GDM1 (cell line): Measurements from ENCODE around the gene DLG2.

Source experiments
- DNase-seq: peaks from one replicate; lab custom pipeline; 2025; lab: John Stamatoyannopoulos, UW

The DLG2 gene

GRCh38 chr11:84097186-84097585, 1530.0 kb downstream of the DLG2 start:
- no peak for DNase-seq

GRCh38 chr11:84091212-84091986, 1535.7 kb downstream of the DLG2 start:
- no peak for DNase-seq

GRCh38 chr11:84089072-84090057, 1537.8 kb downstream of the DLG2 start:
- no peak for DNase-seq

- no peak for DNase-seq
These were observed 1555.3 kb downstream of the DLG2 start for GRCh38 chr11:84071851-84072250.

- no peak for DNase-seq
These were observed 1558.1 kb downstream of the DLG2 start for GRCh38 chr11:84069048-84069447.

- no peak for DNase-seq
These were observed 1565.4 kb downstream of the DLG2 start for GRCh38 chr11:84061726-84062125.

GRCh38 chr11:84056653-84057376, 1570.3 kb downstream of the DLG2 start:
- no peak for DNase-seq

- no peak for DNase-seq
These were observed 1582.0 kb downstream of the DLG2 start for GRCh38 chr11:84045146-84045545.

GRCh38 chr11:84044706-84045105, 1582.4 kb downstream of the DLG2 start:
- no peak for DNase-seq

GRCh38 chr11:84036664-84037194, 1590.4 kb downstream of the DLG2 start:
- no peak for DNase-seq

GRCh38 chr11:84035645-84036044, 1591.5 kb downstream of the DLG2 start:
- no peak for DNase-seq

- no peak for DNase-seq
These were observed 1592.7 kb downstream of the DLG2 start for GRCh38 chr11:84034484-84034883.

- no peak for DNase-seq
These were observed 1602.9 kb downstream of the DLG2 start for GRCh38 chr11:84024266-84024665.

- no peak for DNase-seq
These were observed 1604.4 kb downstream of the DLG2 start for GRCh38 chr11:84022695-84023094.

- DNase-seq: no peak
These were observed 1604.9 kb downstream of the DLG2 start for GRCh38 chr11:84022201-84022600.

GRCh38 chr11:84021291-84021690, 1605.9 kb downstream of the DLG2 start:
- DNase-seq: no peak

GRCh38 chr11:84019571-84020194, 1607.5 kb downstream of the DLG2 start:
- no peak for DNase-seq

- no peak for DNase-seq
These were observed 1612.6 kb downstream of the DLG2 start for GRCh38 chr11:84014539-84014938.

GRCh38 chr11:84012171-84012826, 1614.8 kb downstream of the DLG2 start:
- DNase-seq: no peak

GRCh38 chr11:84003181-84003580, 1624.0 kb downstream of the DLG2 start:
- no peak for DNase-seq

- no peak for DNase-seq
These were observed 1628.2 kb downstream of the DLG2 start for GRCh38 chr11:83998921-83999320.
